Fibroblast of mammary gland (primary cell): ENCODE results near the gene ENTPD2.
A peak's percentile ranks its signal among the peaks of the same experiment; 100 is the strongest.

Experiments used
- DNase-seq: peaks from one replicate; pipeline ENCODE4 v3.0.0-alpha.2; 2010; ENCODE audit warnings: low read depth
- H3K4me3 ChIP-seq: 2 replicates; pipeline ENCODE4 v1.5.1; 2011; ENCODE audit warnings: low read depth, mild to moderate bottlenecking, low read length, moderate library complexity; ENCODE audit not compliant: control insufficient read depth
- CTCF ChIP-seq: conservative IDR thresholded peaks from 2 replicates; pipeline ENCODE4 v1.5.1; 2011; ENCODE audit warnings: low read depth, low read length, inconsistent platforms; ENCODE audit not compliant: control insufficient read depth, insufficient read depth

The ENTPD2 gene

GRCh38 chr9:137051145-137051724 lies 2.6 kb downstream of the ENTPD2 start:
- no peak for DNase-seq
- no peak overlapping the region for H3K4me3 ChIP-seq
- TF ChIP-seq CTCF: no peak

- no peak for TF ChIP-seq CTCF
- H3K4me3 ChIP-seq: no peak overlapping the region
- DNase-seq: no peak
Measured at GRCh38 chr9:137050570-137050969, 3.3 kb downstream of the ENTPD2 start.

GRCh38 chr9:137049544-137050449 lies 4.1 kb downstream of the ENTPD2 start:
- peak; percentile 42 for TF ChIP-seq CTCF
- H3K4me3 ChIP-seq: no peak overlapping the region
- peak; percentile 36 for DNase-seq

- no peak for DNase-seq
- H3K4me3 ChIP-seq: no peak overlapping the region
- TF ChIP-seq CTCF: no peak
Measured at GRCh38 chr9:137048655-137049543, 5.0 kb downstream of the ENTPD2 start.

- DNase-seq: peak; percentile 57
Measured at GRCh38 chr9:137046088-137046787, 7.6 kb downstream of the ENTPD2 start, which contains the start of gene NPDC1. NPDC1 (minus strand) TSS chr9:137046177; CDS start chr9:137045989, 188 bp downstream.

More at GRCh38 chr9:137046088-137046787, 7.6 kb downstream of the ENTPD2 start, which contains the start of gene NPDC1:
- peak within 1 kb of the TSS; percentile 51 for H3K4me3 ChIP-seq
- peak; percentile 76 for TF ChIP-seq CTCF
